WTC11 (cell line): ENCODE data around the gene MAN1B1. TPM values are rescaled to one million over a fixed set of nuclear protein-coding genes. Genes with fewer than 3 reads are reported as not detected.

Experiments used
- ATAC-seq: fragments of 200-7000 bp; cut with Tn5 transposase; 2 replicates; pipeline ENCODE4 v1.10.0; 2021; ENCODE audit warnings: mild to moderate bottlenecking, moderate library complexity
- CTCF ChIA-PET: fragments of 300-600 bp; sonication (Branson Sonifier 250); formaldehyde crosslinking; loops from one replicate; lab custom pipeline; 2021; ENCODE audit warnings: antibody characterized with exemption; lab: Charles Lee
- POLR2A ChIA-PET: fragments of 350-600 bp; sonication (Branson Sonifier 250); formaldehyde crosslinking; loops from one replicate; lab custom pipeline; 2021; ENCODE audit warnings: antibody characterized with exemption; lab: Charles Lee
- DNase-seq: peaks from one replicate; pipeline ENCODE4 v3.0.0; 2021; ENCODE audit warnings: low spot score
- H3K27ac Mint-ChIP-seq: 2 replicates; pipeline ENCODE4 v1.8.0; 2021; ENCODE audit warnings: mixed read lengths
- H3K27me3 Mint-ChIP-seq: 2 replicates; pipeline ENCODE4 v1.8.0; 2021; ENCODE audit warnings: low read depth, mild to moderate bottlenecking, moderate library complexity, mixed read lengths
- H3K36me3 Mint-ChIP-seq: 2 replicates; pipeline ENCODE4 v1.8.0; 2021; ENCODE audit warnings: mixed read lengths
- H3K4me1 Mint-ChIP-seq: 2 replicates; pipeline ENCODE4 v1.8.0; 2022; ENCODE audit warnings: mixed read lengths
- H3K4me3 Mint-ChIP-seq: 2 replicates; pipeline ENCODE4 v1.8.0; 2021; ENCODE audit warnings: mild to moderate bottlenecking, moderate library complexity, mixed read lengths
- H3K9me3 Mint-ChIP-seq: 2 replicates; pipeline ENCODE4 v1.8.0; 2021; ENCODE audit warnings: mixed read lengths
- CTCF ChIP-seq: fragments of 200-600 bp; IDR thresholded peaks from 2 replicates; pipeline ENCODE4 v1.8.0; 2022; ENCODE audit warnings: antibody characterized with exemption
- FOXJ3 ChIP-seq: sonication (generic); formaldehyde crosslinking; IDR thresholded peaks from 2 replicates; pipeline ENCODE4 v1.9.0; 2021; ENCODE audit warnings: missing genetic modification reagents, mild to moderate bottlenecking, borderline replicate concordance
- FOXP1 ChIP-seq: sonication (generic); formaldehyde crosslinking; IDR thresholded peaks from 2 replicates; pipeline ENCODE4 v1.8.0; 2022; ENCODE audit warnings: missing genetic modification reagents, mild to moderate bottlenecking, moderate library complexity, borderline replicate concordance
- GTF2I ChIP-seq: fragments of 250-450 bp; sonication (Bioruptor Pico); conservative IDR thresholded peaks from 2 replicates; pipeline ENCODE4 v1.4.0; 2021; ENCODE audit warnings: mild to moderate bottlenecking
- MLX ChIP-seq: sonication (generic); formaldehyde crosslinking; IDR thresholded peaks from 2 replicates; pipeline ENCODE4 v1.8.1; 2023; ENCODE audit warnings: mild to moderate bottlenecking, missing genetic modification reagents, moderate library complexity
- NFE2L1 ChIP-seq: sonication (generic); formaldehyde crosslinking; IDR thresholded peaks from 2 replicates; pipeline ENCODE4 v1.8.1; 2023; ENCODE audit warnings: missing genetic modification reagents
- PRRX2 ChIP-seq: fragments of 250-450 bp; sonication (Bioruptor Pico); IDR thresholded peaks from 2 replicates; pipeline ENCODE4 v1.8.0; 2021; ENCODE audit warnings: mild to moderate bottlenecking
- SMAD3 ChIP-seq: sonication (generic); formaldehyde crosslinking; IDR thresholded peaks from 2 replicates; pipeline ENCODE4 v1.8.0; 2022; ENCODE audit warnings: missing genetic modification reagents, mild to moderate bottlenecking, borderline replicate concordance
- TEAD1 ChIP-seq: sonication (generic); formaldehyde crosslinking; IDR thresholded peaks from 2 replicates; pipeline ENCODE4 v1.8.0; 2022; ENCODE audit warnings: mild to moderate bottlenecking, missing genetic modification reagents
- ZBTB43 ChIP-seq: sonication (generic); formaldehyde crosslinking; IDR thresholded peaks from 2 replicates; pipeline ENCODE4 v1.8.1; 2023; ENCODE audit warnings: mild to moderate bottlenecking, missing genetic modification reagents
- ZNF263 ChIP-seq: sonication (generic); formaldehyde crosslinking; IDR thresholded peaks from 2 replicates; pipeline ENCODE4 v1.8.1; 2022; ENCODE audit warnings: low read depth, mild to moderate bottlenecking, moderate library complexity, missing genetic modification reagents
- ZNF317 ChIP-seq: sonication (generic); formaldehyde crosslinking; IDR thresholded peaks from 2 replicates; pipeline ENCODE4 v1.8.1; 2023; ENCODE audit warnings: low read depth, mild to moderate bottlenecking, moderate library complexity, missing genetic modification reagents, borderline replicate concordance
- ZNF512 ChIP-seq: sonication (generic); formaldehyde crosslinking; IDR thresholded peaks from 2 replicates; pipeline ENCODE4 v1.8.1; 2022; ENCODE audit warnings: missing genetic modification reagents, borderline replicate concordance
- total RNA-seq: library from RNA; stranded (reverse); gene quantifications from 3 replicates; pipeline ENCODE4 v1.2.3, GENCODE V29; 2021
- TF ChIP-seq, protein P1 (sequence below): fragments of 250-450 bp; sonication (Bioruptor Pico); conservative IDR thresholded peaks from 2 replicates; pipeline ENCODE4 v1.9.0; 2021; ENCODE audit warnings: mild to moderate bottlenecking
- TF ChIP-seq, protein P2 (sequence below): sonication (generic); formaldehyde crosslinking; IDR thresholded peaks from 2 replicates; pipeline ENCODE4 v1.8.1; 2022; ENCODE audit warnings: mild to moderate bottlenecking, moderate library complexity, missing genetic modification reagents
- TF ChIP-seq, protein P3 (sequence below): sonication (generic); formaldehyde crosslinking; IDR thresholded peaks from 2 replicates; pipeline ENCODE4 v1.8.1; 2022; ENCODE audit warnings: low read depth, missing genetic modification reagents, borderline replicate concordance

The MAN1B1 gene
- total RNA-seq, 1 experiment from 2014 or later, result 57.1 TPM

DNA sequence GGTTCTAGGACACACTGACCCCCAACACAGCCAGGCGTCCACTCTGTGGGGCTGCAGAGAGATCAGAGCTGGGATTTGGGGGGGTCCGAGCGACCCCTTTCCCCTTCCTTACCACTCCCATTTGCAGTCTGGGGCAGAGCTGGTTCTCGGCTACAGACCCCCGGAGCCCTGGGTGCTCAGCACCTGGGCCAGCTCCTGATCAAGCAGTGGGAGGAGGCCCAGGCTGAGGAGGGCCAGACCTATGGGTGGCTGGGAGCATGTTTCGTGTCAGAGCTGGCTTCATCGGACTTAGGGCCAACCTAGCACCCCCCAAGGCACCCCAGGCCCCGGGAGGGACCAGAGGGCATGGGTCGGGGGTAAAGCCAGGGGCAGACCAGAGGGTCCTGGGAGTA lies 59.7 kb downstream of the MAN1B1 start (continued):
- TF ChIP-seq ZBTB43 (CRISPR knock-in tag), result no peak
- no peak for TF ChIP-seq FOXP1
- TF ChIP-seq NFE2L1 (CRISPR knock-in tag), result no peak
- TF ChIP-seq ZNF263, result no peak

DNA sequence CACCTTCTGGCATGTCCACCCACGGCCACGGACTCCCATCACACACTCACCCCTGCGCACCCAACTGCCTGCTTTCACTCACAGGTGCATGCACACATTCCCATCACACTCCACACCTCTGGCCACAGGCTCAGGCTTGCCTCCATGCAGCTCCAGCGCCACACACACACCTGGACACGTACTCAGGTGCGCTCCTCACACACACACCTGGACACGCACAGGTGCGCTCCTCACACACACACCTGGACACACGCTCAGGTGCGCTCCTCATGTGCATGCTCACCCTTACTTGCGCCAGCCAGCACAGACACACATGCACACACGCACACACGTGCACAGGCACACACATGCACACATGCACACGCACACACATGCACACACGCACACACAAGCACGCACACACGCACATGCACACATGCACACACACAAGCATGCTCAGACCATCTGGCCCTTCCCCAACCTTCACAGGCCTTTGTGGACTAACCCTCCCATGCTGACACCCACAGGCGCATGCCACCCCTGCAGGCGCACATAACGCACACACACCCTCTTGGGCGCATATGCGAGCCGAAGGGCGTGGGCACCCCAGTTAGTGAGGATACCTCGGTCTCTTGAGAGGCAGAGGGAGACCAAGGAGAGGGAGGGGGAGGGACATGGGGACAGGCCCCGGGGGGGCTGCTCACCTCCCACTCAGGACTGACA lies 60.5 kb downstream of the MAN1B1 start:
- Mint-ChIP-seq H3K27me3 (peaks cover 15% of the 10 kb centered on the region), H3K27ac (no peak overlapping the region), H3K9me3 (no peaks in the 10 kb centered on the region), H3K4me3 (no peak overlapping the region), H3K36me3 (no peaks in the 10 kb centered on the region), H3K4me1 (no peaks in the 10 kb centered on the region; the same call in 1 of the 2 replicates)
- POLR2A ChIA-PET, result no interaction called here
- CTCF ChIA-PET, result interaction anchor here (0.9 to 1.8 kb wide), 3 partner anchors 20 to 79 kb away, joined by 3 to 8 read pairs (median 6); no protein-coding TSS in a partner anchor
- DNase-seq (no peak), ATAC-seq (no peak)
- no peak for TF ChIP-seq FOXJ3 (CRISPR knock-in tag)
- TF ChIP-seq, protein P1, sequence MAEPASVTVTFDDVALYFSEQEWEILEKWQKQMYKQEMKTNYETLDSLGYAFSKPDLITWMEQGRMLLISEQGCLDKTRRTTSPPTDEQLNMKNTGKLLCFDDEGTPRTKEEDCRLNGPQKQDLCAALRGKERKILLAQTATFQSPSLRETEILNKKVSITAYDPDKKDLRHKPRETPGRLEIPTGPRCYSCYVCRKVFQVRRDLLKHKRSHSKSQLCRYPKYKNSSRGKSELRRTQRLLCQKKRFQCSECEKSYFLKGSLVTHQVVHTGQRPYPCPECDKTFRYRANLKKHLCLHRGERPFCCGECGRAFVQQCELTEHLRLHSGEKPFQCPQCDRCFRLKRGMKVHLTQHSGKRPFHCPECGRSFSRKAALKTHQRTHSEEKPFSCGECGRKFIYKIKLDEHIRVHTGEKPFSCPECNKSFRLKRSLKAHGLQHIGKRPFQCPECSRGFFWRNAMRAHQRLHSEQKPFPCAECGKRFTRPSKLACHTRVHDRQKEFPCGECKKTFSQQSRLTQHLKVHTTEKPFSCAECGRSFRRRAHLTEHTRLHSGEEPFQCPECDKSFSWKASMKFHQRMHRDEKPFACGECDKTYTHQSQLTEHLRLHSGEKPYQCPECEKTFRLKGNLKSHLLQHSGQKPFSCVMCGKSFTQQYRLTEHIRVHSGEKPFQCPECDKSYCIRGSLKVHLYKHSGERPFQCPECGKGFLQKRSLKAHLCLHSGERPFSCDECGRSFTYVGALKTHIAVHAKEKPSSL (CRISPR knock-in tag), result no peak
- TF ChIP-seq, protein P2, sequence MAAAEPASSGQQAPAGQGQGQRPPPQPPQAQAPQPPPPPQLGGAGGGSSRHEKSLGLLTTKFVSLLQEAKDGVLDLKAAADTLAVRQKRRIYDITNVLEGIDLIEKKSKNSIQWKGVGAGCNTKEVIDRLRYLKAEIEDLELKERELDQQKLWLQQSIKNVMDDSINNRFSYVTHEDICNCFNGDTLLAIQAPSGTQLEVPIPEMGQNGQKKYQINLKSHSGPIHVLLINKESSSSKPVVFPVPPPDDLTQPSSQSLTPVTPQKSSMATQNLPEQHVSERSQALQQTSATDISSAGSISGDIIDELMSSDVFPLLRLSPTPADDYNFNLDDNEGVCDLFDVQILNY (CRISPR knock-in tag), result no peak
- TF ChIP-seq, protein P3, sequence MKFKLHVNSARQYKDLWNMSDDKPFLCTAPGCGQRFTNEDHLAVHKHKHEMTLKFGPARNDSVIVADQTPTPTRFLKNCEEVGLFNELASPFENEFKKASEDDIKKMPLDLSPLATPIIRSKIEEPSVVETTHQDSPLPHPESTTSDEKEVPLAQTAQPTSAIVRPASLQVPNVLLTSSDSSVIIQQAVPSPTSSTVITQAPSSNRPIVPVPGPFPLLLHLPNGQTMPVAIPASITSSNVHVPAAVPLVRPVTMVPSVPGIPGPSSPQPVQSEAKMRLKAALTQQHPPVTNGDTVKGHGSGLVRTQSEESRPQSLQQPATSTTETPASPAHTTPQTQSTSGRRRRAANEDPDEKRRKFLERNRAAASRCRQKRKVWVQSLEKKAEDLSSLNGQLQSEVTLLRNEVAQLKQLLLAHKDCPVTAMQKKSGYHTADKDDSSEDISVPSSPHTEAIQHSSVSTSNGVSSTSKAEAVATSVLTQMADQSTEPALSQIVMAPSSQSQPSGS, result no peak
- TF ChIP-seq PRRX2 (CRISPR knock-in tag), result no peak
- TF ChIP-seq SMAD3 (CRISPR knock-in tag), result no peak
- no peak for TF ChIP-seq TEAD1 (CRISPR knock-in tag)
- no peak for TF ChIP-seq ZNF512 (CRISPR knock-in tag)
- no peak for TF ChIP-seq CTCF

DNA sequence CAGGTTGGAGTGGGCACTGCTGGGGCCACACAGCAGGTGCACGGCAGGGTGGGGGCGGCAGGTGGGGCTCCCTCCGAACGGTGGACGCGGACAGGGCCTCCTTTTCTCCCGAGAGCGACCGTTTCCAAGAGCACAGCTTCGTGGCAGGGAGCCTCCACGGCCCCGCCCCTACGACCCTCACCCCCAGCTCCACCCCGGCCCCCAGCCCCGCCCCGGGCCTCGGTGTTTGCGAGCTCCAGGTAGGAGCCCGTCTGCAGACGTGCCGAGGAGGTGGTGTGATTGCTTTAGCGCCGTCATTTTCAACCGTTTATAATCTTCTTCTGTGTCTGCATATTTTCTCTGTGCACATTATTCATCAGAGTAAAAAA lies 61.0 kb downstream of the MAN1B1 start:
- no peak for ATAC-seq
- no peak overlapping the region for H3K4me3 Mint-ChIP-seq
- CTCF ChIA-PET, result interaction anchor here (0.8 to 1.0 kb wide), 3 partner anchors 19 to 80 kb away, joined by 3 read pairs; partner anchors contain the start of genes RNF224 and TPRN

More for the DNA sequence above, 61.0 kb downstream of the MAN1B1 start:
- TF ChIP-seq MLX (CRISPR knock-in tag) (no peak), GTF2I (no peak), ZNF317 (CRISPR knock-in tag) (no peak)
- POLR2A ChIA-PET, result no interaction called here
- no peak overlapping the region for H3K27ac Mint-ChIP-seq
- no peak for DNase-seq
- no peaks in the 10 kb centered on the region for H3K36me3 Mint-ChIP-seq
- H3K27me3 Mint-ChIP-seq, result peaks cover 11% of the 10 kb centered on the region; the same call in 1 of the 2 replicates
- H3K4me1 Mint-ChIP-seq, result no peaks in the 10 kb centered on the region; the same call in 1 of the 2 replicates
- H3K9me3 Mint-ChIP-seq, result no peaks in the 10 kb centered on the region
